HFFc6 (cell line): Measurements from ENCODE around the gene WDR5. TPM values are rescaled to one million over a fixed set of nuclear protein-coding genes. Genes with fewer than 3 reads are reported as not detected.

Experiments
- DNase-seq: peaks from one replicate; pipeline ENCODE4 v3.0.0-alpha.2; 2018
- H3K27ac Mint-ChIP-seq: 2 replicates; pipeline ENCODE4 v1.8.0; 2020; ENCODE audit warnings: mild to moderate bottlenecking, mixed read lengths
- H3K27me3 Mint-ChIP-seq: 2 replicates; pipeline ENCODE4 v1.8.0; 2021; ENCODE audit warnings: mild to moderate bottlenecking, moderate library complexity, mixed read lengths; ENCODE audit not compliant: insufficient read depth
- H3K36me3 Mint-ChIP-seq: 2 replicates; pipeline ENCODE4 v1.8.0; 2021; ENCODE audit warnings: low read depth, mixed read lengths
- H3K4me1 Mint-ChIP-seq: 2 replicates; pipeline ENCODE4 v1.8.0; 2020; ENCODE audit warnings: low read depth, mixed read lengths
- H3K4me3 Mint-ChIP-seq: 2 replicates; pipeline ENCODE4 v1.8.0; 2020; ENCODE audit warnings: mild to moderate bottlenecking, moderate library complexity, mixed read lengths
- H3K9me3 Mint-ChIP-seq: 2 replicates; pipeline ENCODE4 v1.8.0; 2020; ENCODE audit warnings: mild to moderate bottlenecking, mixed read lengths
- total RNA-seq, 6 experiments: library from RNA; stranded (reverse); fragmentation: NEBNext Ultra II Directional; extraction: Animal tissue kit (Norgen Biotek cat#: 25700); gene quantifications; 2 replicates in 1 of 6; 3 replicates in 5 of 6; pipeline ENCODE4 v1.2.3, GENCODE V29; 2021
- TF ChIP-seq, protein P1 (sequence below): fragments of 200-600 bp; sonication (generic); IDR thresholded peaks from 2 replicates; pipeline ENCODE4 v1.5.0; 2021; ENCODE audit warnings: antibody characterized with exemption, mild to moderate bottlenecking

WDR5 gene
- total RNA-seq, 6 experiments from 2014 or later, result 24.6 to 31.1 (median 26.8) TPM

GRCh38 chr9:134192951-134193731 lies 57.3 kb downstream of the WDR5 start:
- DNase-seq, result no peak
- H3K27me3 Mint-ChIP-seq, result peaks cover 31% of the 10 kb centered on the region
- no peaks in the 10 kb centered on the region for H3K36me3 Mint-ChIP-seq
- no peak overlapping the region for H3K27ac Mint-ChIP-seq
- H3K4me3 Mint-ChIP-seq, result no peak overlapping the region
- no peaks in the 10 kb centered on the region for H3K4me1 Mint-ChIP-seq
- TF ChIP-seq, protein P1, sequence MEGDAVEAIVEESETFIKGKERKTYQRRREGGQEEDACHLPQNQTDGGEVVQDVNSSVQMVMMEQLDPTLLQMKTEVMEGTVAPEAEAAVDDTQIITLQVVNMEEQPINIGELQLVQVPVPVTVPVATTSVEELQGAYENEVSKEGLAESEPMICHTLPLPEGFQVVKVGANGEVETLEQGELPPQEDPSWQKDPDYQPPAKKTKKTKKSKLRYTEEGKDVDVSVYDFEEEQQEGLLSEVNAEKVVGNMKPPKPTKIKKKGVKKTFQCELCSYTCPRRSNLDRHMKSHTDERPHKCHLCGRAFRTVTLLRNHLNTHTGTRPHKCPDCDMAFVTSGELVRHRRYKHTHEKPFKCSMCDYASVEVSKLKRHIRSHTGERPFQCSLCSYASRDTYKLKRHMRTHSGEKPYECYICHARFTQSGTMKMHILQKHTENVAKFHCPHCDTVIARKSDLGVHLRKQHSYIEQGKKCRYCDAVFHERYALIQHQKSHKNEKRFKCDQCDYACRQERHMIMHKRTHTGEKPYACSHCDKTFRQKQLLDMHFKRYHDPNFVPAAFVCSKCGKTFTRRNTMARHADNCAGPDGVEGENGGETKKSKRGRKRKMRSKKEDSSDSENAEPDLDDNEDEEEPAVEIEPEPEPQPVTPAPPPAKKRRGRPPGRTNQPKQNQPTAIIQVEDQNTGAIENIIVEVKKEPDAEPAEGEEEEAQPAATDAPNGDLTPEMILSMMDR, result no peak
- no peaks in the 10 kb centered on the region for H3K9me3 Mint-ChIP-seq

GRCh38 chr9:134193912-134194535 lies 58.1 kb downstream of the WDR5 start:
- no peak for DNase-seq
- TF ChIP-seq, protein P1, result no peak
- no peaks in the 10 kb centered on the region for H3K4me1 Mint-ChIP-seq
- no peak overlapping the region for H3K27ac Mint-ChIP-seq
- no peaks in the 10 kb centered on the region for H3K36me3 Mint-ChIP-seq
- H3K27me3 Mint-ChIP-seq, result peaks cover 37% of the 10 kb centered on the region
- H3K4me3 Mint-ChIP-seq, result no peak overlapping the region
- H3K9me3 Mint-ChIP-seq, result no peaks in the 10 kb centered on the region

DNA sequence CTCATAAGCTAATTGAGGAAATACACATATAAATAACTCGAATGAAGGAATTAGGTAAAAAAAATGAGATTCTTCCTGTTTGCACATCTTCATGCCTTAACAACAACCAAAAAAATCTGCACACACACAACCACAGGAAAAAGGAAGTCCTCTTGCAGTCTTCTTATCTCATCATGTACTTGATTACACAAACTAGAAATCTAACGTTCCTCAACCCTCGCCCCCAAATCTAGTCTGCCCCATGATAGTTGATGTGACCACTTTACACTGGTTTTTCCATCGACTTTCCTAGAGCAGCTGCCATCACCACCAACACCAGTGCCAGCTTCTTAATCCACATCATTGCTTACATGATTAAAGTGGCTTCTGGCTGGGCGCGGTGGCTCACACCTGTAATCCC lies 59.7 kb downstream of the WDR5 start:
- H3K9me3 Mint-ChIP-seq, result no peaks in the 10 kb centered on the region
- no peaks in the 10 kb centered on the region for H3K36me3 Mint-ChIP-seq
- no peaks in the 10 kb centered on the region for H3K4me1 Mint-ChIP-seq
- TF ChIP-seq, protein P1, result no peak
- no peak overlapping the region for H3K27ac Mint-ChIP-seq
- H3K4me3 Mint-ChIP-seq, result no peak overlapping the region
- no peak for DNase-seq
- peaks cover 29% of the 10 kb centered on the region for H3K27me3 Mint-ChIP-seq

DNA sequence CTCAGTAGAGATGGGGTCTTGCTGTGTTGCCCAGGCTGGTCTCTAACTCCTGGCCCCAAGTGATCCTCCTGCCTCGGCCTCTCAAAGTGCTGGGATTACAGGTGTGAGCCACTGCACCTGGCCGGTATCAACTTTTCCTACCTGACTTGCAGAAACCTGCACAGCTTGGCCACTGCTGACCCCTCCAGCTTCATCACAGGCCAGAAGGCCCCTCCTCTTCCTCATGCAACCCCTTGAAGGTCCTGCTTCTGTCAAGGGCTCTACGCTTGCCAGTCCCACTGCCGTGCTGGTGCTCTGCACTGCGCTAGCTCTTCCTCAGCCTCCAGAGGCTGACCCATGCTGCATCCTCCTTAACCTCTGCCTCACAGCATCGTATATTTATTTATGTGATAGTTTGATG lies 61.0 kb downstream of the WDR5 start:
- Mint-ChIP-seq H3K27me3 (peaks cover 32% of the 10 kb centered on the region), H3K9me3 (no peaks in the 10 kb centered on the region), H3K4me1 (no peaks in the 10 kb centered on the region), H3K4me3 (no peak overlapping the region), H3K36me3 (no peaks in the 10 kb centered on the region), H3K27ac (no peak overlapping the region)
- TF ChIP-seq, protein P1, result no peak
- DNase-seq, result no peak

DNA sequence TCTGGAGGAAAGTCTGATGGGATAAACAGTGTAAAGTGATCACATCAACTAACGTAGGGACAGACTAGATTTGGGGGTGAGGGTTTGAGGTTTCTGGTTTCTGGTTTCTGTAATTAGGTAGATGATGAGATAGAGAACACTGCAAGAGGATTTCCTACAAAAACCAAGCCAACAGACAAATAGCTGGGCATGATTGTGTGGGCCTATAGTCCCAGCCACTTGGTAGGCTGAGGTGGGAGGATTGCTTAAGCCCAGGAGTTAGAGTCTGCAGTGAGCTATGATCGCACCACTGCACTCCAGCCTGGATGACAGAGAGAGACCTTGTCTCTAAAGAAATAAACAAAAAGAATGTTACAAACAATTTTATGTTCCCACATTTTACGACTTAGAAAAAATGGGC lies 62.9 kb downstream of the WDR5 start:
- TF ChIP-seq, protein P1, result no peak
- Mint-ChIP-seq H3K27me3 (peaks cover 27% of the 10 kb centered on the region), H3K4me1 (no peaks in the 10 kb centered on the region), H3K27ac (no peak overlapping the region), H3K9me3 (no peaks in the 10 kb centered on the region), H3K4me3 (no peak overlapping the region), H3K36me3 (no peaks in the 10 kb centered on the region; the same call in 1 of the 2 replicates)
- DNase-seq, result no peak
